ENCODE measurements around the gene SLBP.

- TF ChIP-seq POLR2A (IDR thresholded peaks at IDR 0.05): no peak
- TF ChIP-seq, protein P1, sequence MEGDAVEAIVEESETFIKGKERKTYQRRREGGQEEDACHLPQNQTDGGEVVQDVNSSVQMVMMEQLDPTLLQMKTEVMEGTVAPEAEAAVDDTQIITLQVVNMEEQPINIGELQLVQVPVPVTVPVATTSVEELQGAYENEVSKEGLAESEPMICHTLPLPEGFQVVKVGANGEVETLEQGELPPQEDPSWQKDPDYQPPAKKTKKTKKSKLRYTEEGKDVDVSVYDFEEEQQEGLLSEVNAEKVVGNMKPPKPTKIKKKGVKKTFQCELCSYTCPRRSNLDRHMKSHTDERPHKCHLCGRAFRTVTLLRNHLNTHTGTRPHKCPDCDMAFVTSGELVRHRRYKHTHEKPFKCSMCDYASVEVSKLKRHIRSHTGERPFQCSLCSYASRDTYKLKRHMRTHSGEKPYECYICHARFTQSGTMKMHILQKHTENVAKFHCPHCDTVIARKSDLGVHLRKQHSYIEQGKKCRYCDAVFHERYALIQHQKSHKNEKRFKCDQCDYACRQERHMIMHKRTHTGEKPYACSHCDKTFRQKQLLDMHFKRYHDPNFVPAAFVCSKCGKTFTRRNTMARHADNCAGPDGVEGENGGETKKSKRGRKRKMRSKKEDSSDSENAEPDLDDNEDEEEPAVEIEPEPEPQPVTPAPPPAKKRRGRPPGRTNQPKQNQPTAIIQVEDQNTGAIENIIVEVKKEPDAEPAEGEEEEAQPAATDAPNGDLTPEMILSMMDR (IDR thresholded peaks at IDR 0.05): no peak
Measured at GRCh38 chr4:1686440-1687036, 25.6 kb downstream of the SLBP start.
